ENCODE results near the gene ARHGEF25. TPM values are rescaled to one million over a fixed set of nuclear protein-coding genes. Genes with fewer than 3 reads are reported as not detected.
"Not testable (repeated sequence)": the region's sequence is repeated elsewhere in the genome, so short reads cannot be mapped to it uniquely, and the experiment has no call there.

ARHGEF25 gene
- total RNA-seq, 1 donor from 2014 or later: 13.0 TPM

- intact Hi-C loops (cut with DNase I): loop anchor here (10.0 kb wide), 1 partner anchor 172 kb away; the partner anchor contains the start of genes GLI1 and INHBE
- ATAC-seq: no peak
These were observed 15.7 kb downstream of the ARHGEF25 start for GRCh38 chr12:57626921-57627445.

GRCh38 chr12:57627501-57628279 is 16.5 kb downstream of the ARHGEF25 start:
- DNase-seq (ENCODE audit: missing footprints): peak; percentile 74
- no peak for ATAC-seq
- intact Hi-C loops (cut with DNase I): loop anchor here (10.0 kb wide), 1 partner anchor 173 kb away; the partner anchor contains the start of genes GLI1 and INHBE

More at GRCh38 chr12:57626921-57627445, 15.7 kb downstream of the ARHGEF25 start:
- DNase-seq (ENCODE audit: missing footprints): no peak

- intact Hi-C loops (cut with DNase I): loop anchor here (10.0 kb wide), 1 partner anchor 174 kb away; the partner anchor contains the start of genes GLI1 and INHBE
- ATAC-seq (no peak), DNase-seq (ENCODE audit: missing footprints) (no peak)
These were observed 17.3 kb downstream of the ARHGEF25 start for GRCh38 chr12:57628280-57629191.

- intact Hi-C loops (cut with DNase I): loop anchor here (10.0 kb wide), 1 partner anchor 175 kb away; the partner anchor contains the start of genes GLI1 and INHBE
- ATAC-seq (no peak), DNase-seq (ENCODE audit: missing footprints) (no peak)
These were observed 18.7 kb downstream of the ARHGEF25 start for GRCh38 chr12:57629897-57630471.

- DNase-seq (ENCODE audit: missing footprints) (no peak), ATAC-seq (no peak)
- intact Hi-C loops (cut with DNase I): no loop called here
These were observed 19.7 kb downstream of the ARHGEF25 start for GRCh38 chr12:57630891-57631433.

- ATAC-seq: no peak
- DNase-seq (ENCODE audit: missing footprints): no peak
- intact Hi-C loops (cut with DNase I): no loop called here
These were observed 20.4 kb downstream of the ARHGEF25 start for GRCh38 chr12:57631566-57632072.

- intact Hi-C loops (cut with DNase I): no loop called here
- DNase-seq (ENCODE audit: missing footprints): no peak
- peak; percentile 41 for ATAC-seq
These were observed 21.1 kb downstream of the ARHGEF25 start for GRCh38 chr12:57632073-57632957.

GRCh38 chr12:57632958-57633840 is 22.0 kb downstream of the ARHGEF25 start, which contains the start of gene B4GALNT1:
Gene B4GALNT1, minus strand, starts transcription at chr12:57633201. Its CDS starts 1,069 bp downstream, at chr12:57632132.
- peak; percentile 86 for DNase-seq (ENCODE audit: missing footprints)
- intact Hi-C loops (cut with DNase I): loop anchor here (1.0 kb wide), 1 partner anchor 50 kb away; no protein-coding TSS in a partner anchor
- peak; percentile 90 for ATAC-seq

- ATAC-seq; DNase-seq (ENCODE audit: missing footprints); intact Hi-C loops (cut with DNase I): not testable (repeated sequence)
These were observed 25.5 kb downstream of the ARHGEF25 start for GRCh38 chr12:57636731-57637130.

- no peak for ATAC-seq
- intact Hi-C loops (cut with DNase I): no loop called here
- no peak for DNase-seq (ENCODE audit: missing footprints)
These were observed 26.1 kb downstream of the ARHGEF25 start for GRCh38 chr12:57637364-57637763.

GRCh38 chr12:57638096-57638495 is 26.9 kb downstream of the ARHGEF25 start:
- ATAC-seq (no peak), DNase-seq (ENCODE audit: missing footprints) (no peak)
- intact Hi-C loops (cut with DNase I): no loop called here

- intact Hi-C loops (cut with DNase I): no loop called here
- ATAC-seq (no peak), DNase-seq (ENCODE audit: missing footprints) (no peak)
These were observed 29.2 kb downstream of the ARHGEF25 start for GRCh38 chr12:57640175-57641042.

- intact Hi-C loops (cut with DNase I): no loop called here
- DNase-seq (ENCODE audit: missing footprints) (no peak), ATAC-seq (no peak)
These were observed 30.6 kb downstream of the ARHGEF25 start for GRCh38 chr12:57641699-57642442.

- not testable (repeated sequence) for DNase-seq (ENCODE audit: missing footprints); ATAC-seq
These were observed 34.9 kb downstream of the ARHGEF25 start for GRCh38 chr12:57645990-57646658.

More at GRCh38 chr12:57645990-57646658, 34.9 kb downstream of the ARHGEF25 start:
- intact Hi-C loops (cut with DNase I): not testable (repeated sequence)

Measured in Right ventricle myocardium inferior (tissue), 1 donor.